GM12865 (cell line): Measurements from ENCODE around the gene CTNND2.

Source experiments
- DNase-seq: peaks from one replicate; pipeline ENCODE4 v3.0.0; 2010; ENCODE audit warnings: low read depth
- H3K4me3 ChIP-seq: 2 replicates; pipeline ENCODE4 v1.5.1; 2011; ENCODE audit warnings: mild to moderate bottlenecking, low read depth, low read length, control low read depth
- CTCF ChIP-seq: IDR thresholded peaks from 2 replicates; pipeline ENCODE4 v1.5.1; 2011; ENCODE audit warnings: low read length, control low read depth, low read depth, inconsistent platforms; ENCODE audit not compliant: insufficient read depth; ENCODE audit errors: missing control alignments

Gene CTNND2

DNA sequence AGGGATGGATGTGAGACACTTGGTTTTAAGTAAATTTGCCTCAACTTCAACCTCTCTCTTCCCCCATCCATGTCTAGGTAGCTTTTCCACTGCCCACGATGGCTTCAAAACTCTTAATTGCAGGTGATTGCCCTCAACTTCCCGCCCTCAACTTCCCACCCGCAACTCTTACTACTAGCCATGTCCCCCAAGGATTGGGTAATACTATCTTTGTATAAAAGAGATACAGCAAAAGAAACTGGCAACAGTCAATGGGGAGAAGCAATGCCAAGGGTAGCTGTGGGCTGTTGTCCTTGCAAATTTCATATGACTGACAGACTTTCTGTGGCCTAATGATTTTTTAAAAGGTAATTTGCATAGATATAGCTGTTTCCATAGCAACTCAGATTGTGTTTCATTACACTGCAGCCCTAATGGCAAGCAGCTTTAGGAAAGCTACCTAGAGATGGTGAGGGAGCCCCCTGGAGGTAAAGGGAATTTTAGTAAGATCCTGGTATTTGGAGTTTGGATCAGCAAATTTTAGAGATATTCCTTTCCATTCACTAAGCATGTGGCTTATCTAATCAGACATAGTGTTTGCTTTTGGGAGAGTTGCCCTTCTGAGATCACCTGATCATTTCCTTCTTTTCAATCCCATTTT, 721.7 kb downstream of the CTNND2 start:
- DNase-seq: peak; percentile 51
- no peak overlapping the region for H3K4me3 ChIP-seq
- peak; percentile 32 for TF ChIP-seq CTCF

DNA sequence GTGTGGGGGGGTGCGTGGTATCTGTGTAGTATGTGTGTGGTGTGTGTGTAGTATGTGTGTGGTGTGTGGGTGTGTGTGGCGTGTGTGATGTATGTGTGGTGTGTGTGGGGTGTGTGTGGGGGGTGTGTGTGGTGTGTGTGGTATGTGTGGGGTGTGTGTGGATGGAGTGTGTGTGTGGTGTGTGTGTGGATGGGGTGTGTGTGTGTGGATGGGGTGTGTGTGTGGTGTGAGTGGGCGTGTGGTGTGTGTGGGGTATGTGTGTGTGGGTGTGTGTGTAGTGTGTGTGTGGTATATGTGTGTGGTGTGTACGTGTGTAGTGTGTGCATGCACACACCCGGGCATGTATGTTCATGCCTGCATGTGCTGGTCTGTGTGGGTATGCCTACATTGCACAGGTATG, 722.3 kb downstream of the CTNND2 start:
- TF ChIP-seq CTCF: no peak
- DNase-seq: no peak
- H3K4me3 ChIP-seq: no peak overlapping the region

GRCh38 chr5:11180890-11181289, 723.4 kb downstream of the CTNND2 start:
- H3K4me3 ChIP-seq: no peak overlapping the region
- DNase-seq: no peak
- no peak for TF ChIP-seq CTCF

DNA sequence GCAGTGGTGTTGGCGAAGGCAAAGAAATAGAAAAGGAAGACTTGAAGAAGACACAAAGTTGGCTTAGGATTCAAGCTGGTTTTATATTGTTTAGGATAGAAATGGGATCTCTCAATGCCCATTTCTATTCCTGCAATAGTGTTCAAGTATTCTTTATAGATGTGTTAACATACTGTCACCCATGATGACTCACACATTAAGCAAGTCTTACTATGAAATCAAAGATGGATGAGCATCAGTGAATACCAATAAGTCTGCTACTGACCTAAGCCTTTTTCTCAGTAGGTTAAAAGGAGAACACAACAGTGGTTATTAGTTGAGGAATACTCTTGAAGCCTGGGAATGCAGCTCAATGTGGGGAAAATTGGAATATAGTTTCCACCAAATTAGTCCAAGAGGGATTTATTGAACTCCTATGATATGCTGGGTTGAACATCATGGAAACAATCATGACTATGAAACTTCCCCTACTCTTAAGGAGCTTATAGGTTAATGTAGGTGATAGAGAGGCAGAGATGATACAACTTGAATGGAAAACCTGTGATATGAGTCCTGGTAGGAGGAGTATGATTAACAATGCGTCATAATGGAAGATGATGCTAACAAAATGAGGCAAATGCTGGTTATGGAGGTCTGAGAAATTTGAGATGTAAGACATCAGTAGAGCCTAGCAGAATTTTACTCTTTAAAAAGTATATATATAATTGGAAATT, 726.1 kb downstream of the CTNND2 start:
- no peak for TF ChIP-seq CTCF
- H3K4me3 ChIP-seq: no peak overlapping the region
- no peak for DNase-seq

DNA sequence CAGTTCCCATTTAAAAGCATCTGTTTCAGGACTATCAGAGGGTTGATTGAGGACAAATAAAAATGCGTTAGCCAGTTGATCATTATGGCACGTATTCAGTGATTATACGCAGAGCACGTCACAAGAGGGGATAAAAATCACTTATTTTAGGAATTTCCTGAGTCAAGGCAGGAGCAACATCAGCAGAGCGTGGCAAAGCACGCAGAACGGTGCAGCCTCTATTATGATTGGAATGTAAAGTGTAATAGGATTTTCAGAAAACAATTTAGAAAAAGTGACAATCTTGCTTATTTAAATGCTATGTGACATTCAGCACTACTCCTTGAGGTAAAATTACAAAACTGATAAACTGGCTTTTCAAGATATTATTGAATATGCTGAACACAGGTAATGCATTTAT, 729.7 kb downstream of the CTNND2 start:
- no peak for TF ChIP-seq CTCF
- no peak overlapping the region for H3K4me3 ChIP-seq
- no peak for DNase-seq

- TF ChIP-seq CTCF: no peak
- no peak for DNase-seq
- H3K4me3 ChIP-seq: no peak overlapping the region
These were observed 731.8 kb downstream of the CTNND2 start for GRCh38 chr5:11172484-11172883.
